ENCODE results near the gene OSBPL6.

The OSBPL6 gene

DNA sequence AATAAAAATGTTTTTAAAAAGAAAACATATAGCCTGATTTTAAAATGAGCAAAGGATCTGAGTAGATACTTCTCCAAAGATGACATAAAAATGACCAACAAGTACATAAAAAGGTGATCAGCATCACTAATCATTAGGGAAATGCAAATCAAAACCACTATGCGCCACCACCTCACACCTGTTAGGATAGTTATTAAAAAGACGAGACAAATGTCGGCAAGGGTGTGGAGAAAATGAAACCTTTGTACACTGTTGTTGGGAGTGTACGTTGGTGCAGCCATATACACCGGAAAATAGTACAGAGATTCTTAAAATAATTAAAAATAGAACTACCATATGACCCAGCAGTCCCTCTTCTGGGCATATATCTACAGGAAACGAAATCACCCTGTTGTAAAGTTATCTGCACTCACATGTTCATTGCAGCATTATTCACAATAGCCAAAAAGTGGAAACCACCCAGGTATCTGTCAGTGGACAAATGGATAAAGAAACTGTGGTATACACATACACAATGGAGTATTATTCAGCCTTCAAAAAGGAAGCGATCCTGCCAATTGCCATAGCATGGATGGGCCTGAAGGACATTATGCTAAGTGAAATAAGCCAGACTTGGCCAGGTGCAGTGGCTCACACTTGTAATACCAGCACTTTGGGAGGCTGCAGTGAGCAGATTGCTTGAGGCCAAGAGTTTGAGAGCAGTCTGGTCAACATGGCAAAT lies 165.0 kb downstream of the OSBPL6 start:
- DNase-seq, result no peak

DNA sequence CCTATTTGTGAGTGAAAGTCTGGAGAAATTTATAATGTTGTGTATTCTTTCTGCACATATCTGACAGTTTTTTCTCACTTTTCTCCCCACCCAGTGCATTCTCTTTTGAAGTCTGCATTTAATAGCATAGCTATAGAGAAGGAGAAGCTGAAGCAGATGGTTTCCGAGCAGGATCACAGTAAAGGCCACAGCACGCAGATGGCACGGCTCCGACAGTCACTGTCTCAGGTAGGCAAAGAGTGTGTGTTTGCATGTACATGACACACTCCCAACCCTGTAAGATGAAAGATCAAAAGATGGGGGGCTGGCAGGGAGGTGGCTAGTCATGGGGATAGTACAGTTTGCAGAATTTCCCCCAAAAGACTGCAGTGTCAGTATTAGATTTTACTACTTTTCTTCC lies 167.3 kb downstream of the OSBPL6 start:
- DNase-seq, result no peak

DNA sequence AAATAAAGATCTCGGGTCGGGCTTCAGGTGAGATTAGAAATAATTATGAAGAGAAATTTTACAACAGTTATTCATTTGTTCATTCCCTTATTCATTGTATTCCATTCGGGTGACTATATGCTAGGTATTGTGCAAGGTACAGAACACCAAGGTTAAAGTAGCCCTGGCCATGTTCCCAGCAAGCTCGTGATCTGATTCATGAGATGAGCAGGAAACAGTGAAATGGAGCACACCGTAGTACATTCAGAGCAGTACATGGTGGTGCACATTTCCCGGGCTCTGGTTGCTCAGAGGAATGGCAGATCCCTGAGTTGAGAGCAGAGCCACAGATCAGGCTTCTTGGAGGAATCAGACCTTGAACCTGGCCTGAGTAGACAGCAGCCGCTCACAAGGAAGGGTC lies 168.9 kb downstream of the OSBPL6 start:
- no peak for DNase-seq

DNA sequence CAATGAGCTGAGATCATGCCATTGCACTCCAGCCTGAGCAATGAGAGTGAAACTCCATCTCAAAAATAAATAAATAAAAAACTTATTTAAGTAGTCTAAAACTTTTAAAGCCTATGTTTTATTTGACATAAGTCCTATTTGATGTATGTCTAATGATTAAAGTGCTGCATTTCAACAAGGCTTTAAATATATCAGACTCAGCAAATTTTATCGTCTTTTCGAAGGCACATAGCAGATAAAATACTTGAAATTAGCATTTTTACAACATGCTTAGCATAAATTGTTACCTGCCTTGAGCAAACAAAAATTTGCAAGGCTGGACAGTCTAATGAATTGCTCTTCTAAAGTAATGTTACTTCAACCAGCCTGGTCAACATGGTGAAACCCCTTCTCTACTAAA lies 170.8 kb downstream of the OSBPL6 start:
- no peak for DNase-seq

DNA sequence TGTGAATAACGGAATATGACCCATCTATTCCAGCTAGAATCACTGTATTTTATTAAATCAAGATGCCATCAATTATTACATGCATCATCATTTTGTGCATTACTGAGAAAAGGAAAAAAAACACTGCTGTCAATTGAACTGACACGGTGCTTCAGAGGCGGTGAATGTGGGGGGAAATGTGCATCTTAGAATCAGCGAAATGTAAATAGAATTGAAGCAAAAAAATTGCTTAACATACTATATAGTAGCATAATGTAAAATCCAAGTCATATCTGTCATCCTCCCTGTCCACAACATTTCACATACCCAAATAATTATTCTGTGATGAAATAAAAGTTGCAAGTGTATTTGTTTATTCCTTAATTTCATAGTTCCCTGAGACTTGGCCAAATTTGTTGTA lies 172.1 kb downstream of the OSBPL6 start:
- no peak for DNase-seq

DNA sequence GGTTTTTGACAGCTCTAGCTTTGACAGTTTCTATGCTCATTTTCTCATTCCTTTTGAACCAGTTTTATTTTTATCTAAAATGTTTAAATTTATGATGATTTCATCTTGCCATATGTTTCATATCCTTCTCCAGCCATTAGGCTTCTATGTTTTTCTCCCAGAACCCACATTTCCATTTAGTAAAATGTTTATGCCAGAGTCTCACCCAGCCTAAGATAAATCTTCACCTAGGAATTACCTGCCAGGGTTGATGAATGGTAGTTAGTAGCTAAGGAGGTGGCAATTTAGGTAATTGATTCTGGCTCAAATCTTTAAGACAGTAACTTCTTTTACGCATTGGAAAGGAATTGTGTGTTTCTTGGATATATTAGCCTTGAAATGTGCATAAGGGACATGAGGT lies 173.0 kb downstream of the OSBPL6 start:
- DNase-seq, result no peak

DNA sequence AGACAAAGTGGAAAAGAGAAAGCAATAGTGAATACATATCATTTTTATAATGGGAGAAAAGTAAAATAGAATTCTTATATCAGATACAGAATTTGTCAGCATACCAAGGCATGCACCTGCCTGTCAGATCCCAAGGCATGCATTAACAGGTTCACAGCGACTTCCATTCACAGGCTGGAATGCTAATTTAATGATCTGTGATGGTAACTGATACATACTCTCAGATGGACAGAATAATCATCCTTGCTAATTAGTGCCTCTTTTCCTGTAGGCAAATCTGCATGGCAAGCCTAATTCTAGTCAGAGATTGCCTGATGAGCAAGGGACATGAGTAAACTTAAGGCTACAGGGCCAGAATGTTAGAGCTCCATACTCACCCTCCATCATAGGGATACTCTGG lies 180.6 kb downstream of the OSBPL6 start:
- no peak for DNase-seq

DNA sequence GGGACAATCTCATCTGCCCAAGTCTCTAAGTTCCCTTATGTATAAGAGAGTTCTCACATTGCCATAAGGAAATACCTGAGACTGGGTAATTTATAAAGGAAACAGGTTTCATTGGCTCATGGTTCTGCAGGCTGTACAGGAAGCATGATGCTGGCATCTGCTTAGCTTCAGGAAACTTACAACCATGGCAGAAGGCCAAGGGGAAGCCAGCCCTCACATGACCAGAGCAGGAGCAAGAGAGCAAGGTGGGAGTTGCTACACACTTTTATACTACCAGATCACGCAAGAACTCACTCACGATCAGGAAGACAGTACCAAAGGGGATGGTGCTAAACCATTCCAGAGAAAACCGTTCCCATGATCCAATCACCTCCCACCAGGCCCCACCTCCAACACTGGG lies 182.7 kb downstream of the OSBPL6 start:
- DNase-seq, result no peak

DNA sequence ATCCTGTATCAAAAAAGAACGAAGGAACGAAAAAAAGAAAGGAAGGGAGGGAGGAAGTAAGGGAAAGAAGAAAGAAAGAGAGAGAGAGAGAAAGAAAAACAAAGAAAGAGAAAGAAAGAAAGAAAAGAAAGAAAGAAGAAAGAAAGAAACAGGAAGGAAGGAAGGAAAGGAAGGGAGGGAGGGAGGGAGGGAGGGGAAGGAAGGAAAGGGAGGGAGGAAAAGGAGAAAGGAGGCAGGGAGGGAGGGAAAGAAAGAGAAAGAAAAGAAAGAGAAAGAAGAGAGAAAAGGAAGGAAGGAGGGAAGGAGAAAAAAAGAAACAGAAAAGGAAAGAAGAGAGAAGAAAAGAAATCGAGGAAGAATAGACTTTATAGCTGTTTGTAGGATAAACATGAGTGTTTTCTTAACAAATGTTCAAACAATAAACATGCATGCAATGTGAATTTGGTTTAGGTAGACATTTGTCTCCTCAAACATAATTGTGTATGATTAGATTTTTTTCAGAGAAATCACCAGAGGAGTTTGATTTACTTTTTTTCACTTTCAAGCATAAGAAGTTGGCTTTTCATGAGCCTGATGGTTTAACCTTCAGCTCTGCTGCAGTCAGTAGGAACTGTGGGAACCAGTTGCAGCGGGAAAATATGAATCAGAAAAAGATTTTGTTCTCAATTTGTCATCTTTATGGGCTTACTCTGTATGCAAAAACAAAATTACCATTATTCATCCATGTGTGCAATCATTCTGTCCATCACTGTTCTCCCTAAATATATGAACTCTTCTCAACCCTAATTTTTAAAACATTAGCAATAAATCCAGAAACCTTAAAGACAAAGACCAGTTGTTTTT lies 185.1 kb downstream of the OSBPL6 start:
- DNase-seq, result no peak

DNA sequence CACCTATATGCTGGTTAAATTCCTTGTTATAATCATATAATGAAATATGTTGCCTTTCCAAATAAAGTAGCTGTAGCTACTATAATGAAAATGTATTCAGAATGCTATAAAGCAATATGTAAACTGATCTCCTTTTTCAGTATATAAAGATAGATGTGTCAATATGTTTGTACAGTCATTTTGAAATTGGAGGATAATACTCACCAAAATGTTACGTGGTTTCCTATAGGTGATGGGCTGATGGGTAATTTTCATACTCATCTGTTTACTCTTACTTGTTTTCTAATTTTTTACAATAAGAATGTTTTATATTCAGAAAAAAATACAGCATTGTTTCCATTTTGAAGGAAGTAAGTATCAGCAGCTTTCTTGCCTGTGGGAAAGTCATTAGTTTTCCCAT lies 186.5 kb downstream of the OSBPL6 start:
- DNase-seq, result no peak

DNA sequence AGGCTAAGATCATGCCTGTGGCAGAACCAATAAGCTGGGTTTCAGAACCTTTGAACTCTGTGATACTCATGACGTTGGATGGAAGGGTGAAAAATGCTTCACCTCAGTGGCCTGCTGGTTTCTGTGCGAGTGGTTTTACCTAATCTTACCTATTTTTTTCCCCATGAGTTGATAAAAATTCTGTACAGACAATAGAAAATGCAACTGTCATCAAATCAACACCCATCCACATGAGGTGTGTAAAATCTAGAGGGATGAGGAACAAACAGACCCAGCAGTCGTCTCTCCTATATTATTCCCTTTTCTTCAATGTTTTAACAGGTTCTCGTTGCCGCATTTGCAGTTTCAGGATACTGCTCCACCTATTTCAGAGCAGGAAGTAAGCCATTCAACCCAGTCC lies 189.4 kb downstream of the OSBPL6 start:
- no peak for DNase-seq

DNA sequence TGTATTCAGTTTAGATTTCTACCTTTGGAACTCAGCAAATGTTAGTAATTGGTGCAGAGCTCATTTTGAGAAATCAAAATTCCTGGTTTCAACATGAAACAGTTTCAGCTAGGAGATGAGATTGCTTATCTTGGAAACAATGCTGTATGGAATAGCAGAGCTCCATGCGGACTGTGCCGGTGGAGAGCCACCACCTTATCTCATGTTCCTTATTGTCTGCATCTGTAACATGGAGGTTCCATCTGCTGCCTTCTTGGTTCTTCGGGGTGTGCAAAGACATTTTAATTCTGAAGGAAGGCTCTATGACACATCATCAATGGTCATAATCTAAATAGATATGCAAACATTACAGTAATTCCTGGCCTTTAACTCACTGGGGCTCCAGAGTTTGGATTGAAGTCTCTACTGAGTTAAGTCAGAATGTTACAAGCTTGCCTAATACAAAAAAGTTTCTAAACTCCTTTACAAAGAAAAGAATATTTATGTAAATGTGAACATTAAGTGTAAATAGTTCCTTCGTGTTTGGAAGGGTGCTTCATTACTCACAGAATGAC lies 191.4 kb downstream of the OSBPL6 start:
- DNase-seq, result no peak

DNA sequence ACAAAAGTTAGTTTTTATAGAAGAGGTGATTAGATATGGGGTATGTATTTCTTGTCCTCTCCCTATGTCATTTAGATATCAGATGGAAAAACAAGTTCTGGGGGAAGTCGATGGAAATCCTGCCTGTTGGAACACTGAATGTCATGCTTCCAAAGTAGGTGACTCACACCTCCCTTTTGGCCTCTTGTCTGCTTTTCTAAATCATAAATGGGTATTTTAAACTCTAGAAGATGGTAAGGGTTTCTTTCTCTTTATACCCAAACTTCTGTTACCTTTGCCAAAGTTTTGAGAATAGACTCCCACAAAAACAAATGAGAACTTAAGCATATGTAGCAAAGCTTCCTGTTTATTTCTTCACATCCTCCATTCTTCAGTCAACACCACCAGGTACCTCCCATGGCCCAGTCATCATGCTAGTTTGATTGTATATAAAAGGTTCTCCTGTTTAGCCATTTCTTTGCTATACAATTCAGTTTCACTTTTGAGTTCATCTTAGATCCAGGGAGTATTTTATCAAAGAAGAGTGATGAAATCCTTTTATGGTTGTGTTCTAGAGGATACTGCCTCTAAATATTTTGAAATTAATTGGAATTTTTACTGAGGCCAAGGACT lies 192.8 kb downstream of the OSBPL6 start:
- DNase-seq, result no peak

DNA sequence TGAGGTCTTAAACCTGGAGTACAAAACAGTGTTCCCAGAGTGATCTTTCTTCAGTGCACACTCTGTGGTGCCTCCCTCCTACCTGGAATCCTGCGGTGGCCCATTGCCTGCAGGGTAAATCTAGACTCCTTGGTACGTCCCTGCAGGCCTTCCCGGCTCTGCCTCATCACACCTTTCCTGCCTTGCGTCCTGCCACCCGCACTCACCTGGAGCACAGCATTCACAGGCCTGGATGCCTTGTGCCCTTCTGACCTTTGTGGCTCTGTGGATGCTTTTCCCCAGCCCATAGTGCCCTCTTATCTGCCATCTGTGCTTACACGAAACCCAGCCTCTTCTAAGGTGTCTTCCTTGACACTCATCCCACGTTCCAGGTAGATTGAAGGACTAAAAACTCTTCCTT lies 194.0 kb downstream of the OSBPL6 start:
- no peak for DNase-seq

DNA sequence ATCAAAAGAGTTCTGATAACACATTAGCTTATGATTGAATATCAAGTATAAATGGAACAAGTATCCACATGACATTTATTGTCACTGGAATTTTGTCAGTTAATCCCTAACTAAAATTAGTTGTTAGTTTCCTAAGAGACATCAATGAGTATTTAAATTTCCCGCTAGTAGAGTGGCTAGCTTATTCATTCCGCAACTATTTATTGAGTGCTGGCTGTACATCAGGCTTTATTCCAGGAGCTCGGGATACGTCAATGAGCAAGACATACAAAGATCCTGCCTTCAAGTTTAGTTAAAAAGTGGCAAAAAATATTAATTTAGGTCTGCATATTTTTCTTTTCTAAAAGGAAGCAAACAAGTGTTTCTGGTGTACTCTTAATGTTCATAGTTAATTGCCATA lies 197.4 kb downstream of the OSBPL6 start:
- DNase-seq, result no peak

DNA sequence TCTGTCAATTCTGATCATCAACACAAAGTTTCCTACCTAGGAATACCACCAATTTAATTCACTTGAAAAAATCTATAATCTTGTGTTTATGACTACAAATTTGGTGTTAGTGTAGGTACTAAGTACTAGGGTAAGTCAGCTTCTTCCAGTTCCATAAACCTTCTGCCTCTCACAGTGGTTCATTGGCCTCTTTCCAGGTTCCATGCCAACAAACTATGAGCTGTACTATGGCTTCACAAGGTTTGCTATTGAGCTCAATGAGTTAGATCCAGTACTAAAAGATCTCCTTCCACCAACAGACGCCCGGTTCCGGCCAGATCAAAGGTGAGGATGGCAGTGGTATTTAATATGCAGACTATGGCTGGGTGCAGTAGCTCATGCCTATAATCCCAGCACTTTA lies 197.9 kb downstream of the OSBPL6 start:
- no peak for DNase-seq

DNA sequence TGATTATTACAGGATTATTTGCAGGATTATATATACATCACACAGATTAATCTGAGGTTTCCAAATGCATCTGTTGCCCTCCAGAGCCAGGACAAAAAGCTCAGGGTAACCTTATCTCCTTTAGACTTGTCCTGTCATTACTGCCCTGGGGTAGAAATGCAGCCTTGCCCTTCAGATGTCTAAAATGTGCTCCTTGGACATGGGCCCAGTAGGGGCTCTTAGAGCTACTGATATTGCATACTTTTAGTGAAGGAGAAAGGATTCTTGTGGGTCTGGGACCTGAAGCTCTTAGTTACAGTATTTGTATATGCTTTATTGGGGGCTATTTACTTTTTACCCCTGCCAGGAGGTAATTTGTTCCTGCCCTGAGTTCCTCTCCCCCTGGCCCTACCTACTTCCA lies 200.5 kb downstream of the OSBPL6 start:
- no peak for DNase-seq

DNA sequence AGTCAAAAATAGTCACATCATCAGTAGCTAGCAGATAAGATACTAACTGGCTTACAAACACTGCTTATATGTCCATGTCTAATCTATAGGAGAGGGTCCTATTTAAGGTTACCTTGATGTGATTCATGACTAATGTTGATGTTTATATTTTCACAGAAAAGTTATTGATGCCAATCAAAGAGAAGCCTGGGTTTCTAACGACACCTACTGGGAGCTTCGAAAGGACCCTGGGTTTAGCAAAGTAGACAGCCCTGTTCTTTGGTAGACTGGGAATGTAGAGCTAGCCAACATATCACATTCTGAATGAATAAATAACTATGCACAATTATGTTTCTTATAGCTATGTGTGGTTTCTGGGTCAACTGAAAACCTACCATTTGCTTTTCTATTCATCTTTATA lies 201.0 kb downstream of the OSBPL6 start:
- no peak for DNase-seq

DNA sequence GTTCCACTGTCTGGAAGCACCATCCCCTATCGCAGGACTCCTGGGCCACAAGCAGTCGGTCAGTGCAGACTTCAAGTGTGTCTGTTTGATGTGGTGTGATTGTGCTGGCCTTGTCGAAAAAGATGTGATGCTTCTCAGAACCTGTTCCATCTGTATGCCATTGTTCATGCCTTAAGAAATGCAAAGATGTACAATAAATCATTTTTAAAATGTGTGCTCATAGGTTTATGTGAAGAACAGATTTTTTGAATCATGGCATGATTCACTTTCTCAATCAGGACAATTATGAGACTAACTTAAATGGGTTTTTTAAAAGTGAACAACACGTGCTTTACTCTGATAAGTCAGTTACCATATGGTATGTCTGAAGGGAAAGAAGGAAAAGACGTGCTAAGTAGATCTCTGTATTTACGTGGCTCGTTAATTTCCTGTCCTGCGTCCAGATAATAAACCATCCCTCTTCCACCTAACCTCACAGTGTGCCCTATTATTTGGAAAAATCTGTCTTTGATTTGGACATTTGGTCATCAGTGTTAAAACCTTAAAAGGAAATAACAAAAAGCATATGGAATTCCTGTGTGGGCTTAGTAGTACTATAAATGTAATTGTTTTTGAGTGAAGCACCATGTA lies 201.7 kb downstream of the OSBPL6 start:
- no peak for DNase-seq

DNA sequence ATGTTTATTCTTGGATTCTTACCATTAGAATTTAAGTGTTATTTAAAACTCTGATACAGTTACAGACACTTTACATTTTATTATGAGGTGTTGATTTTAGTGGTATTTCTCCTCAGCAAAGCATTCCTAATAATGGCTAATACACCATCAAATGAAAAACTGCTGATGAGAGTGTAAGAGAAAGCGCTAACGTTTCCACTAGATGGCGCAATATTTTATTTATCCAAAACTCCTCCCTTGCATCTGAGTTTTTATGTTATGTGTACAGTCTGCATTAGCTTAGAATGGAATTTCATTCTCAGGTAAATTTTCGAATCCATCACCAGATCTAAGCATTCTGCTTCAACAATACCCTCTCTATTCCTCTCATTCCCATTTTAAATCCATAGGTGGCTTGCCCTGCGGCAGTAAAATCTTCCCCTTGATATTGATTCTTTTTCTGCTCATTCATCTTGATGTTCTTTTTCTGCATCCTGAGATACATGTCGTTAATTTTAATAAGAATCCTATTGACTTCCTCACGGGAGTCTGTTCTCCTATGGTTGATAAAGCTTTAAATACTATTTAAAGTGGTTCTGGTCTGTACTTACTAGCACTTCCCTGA lies 202.8 kb downstream of the OSBPL6 start:
- peak; percentile 33 to 82 (median 64) for DNase-seq

DNA sequence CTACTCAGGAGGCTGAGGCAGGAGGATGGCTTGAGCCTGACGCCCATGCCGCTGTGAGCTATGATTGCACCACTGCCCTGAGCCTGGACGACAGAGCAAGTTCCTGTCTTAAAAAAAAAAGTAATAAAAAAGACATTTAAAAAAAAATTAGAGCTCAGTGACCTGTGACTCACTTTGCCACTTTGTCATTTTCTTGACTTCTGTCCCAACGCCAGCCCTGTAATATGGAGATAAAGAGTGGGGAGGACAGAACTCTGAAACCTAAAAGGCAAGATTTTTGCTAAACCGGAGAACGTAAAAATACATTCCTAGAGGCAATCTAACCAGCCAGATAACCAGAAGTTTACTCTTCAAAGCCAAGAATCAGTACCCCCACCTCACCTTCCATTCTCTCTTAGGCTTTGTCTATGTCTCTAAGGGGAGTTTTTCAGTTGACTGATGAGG lies 207.7 kb downstream of the OSBPL6 start:
- no peak for DNase-seq

DNA sequence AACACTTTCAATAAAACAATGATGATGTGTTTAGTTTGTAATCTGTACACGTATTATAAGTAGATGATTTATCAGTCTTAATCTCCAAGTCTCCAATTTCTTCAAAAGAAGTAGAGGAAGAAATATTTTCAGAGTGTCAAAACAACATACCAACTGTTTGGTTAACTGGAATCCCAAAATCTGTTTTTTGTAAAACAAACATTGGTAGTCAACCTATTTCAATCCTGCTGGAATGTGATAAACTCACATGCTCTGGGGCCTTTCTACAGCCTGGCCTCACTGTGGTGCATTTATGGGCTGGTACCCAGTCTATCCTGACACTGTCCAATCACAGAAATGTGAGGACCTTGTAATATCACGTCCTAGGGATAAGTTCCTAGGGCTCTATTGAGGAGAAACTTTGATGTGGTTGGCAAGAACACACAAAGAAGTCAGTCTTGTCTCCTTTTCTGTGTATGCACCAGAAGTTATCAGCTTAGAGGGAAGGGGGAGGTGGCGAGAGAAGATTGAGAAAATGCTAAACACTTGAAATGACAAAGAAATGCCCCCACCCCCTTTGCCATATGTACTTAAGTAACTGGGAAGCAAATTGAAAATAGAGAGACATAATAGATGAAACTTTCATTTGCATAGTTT lies 209.5 kb downstream of the OSBPL6 start:
- no peak for DNase-seq
